HepG2 (cell line): ENCODE results near the gene APOC3. TPM values are rescaled to one million over a fixed set of nuclear protein-coding genes. Genes with fewer than 3 reads are reported as not detected.

Source experiments
- ESRRA ChIP-seq: sonication (generic); formaldehyde crosslinking; IDR thresholded peaks from 2 replicates; pipeline ENCODE4 v1.5.1; 2020; ENCODE audit warnings: mild to moderate bottlenecking, low read depth, missing genetic modification reagents
- FOXJ3 ChIP-seq: sonication (generic); formaldehyde crosslinking; IDR thresholded peaks from 2 replicates; pipeline ENCODE4 v1.4.0; 2020; ENCODE audit warnings: missing genetic modification reagents, mild to moderate bottlenecking, borderline replicate concordance
- HNRNPK ChIP-seq: fragments of 200-400 bp; formaldehyde crosslinking; IDR thresholded peaks from 2 replicates; pipeline ENCODE4 v1.6.1; 2018; ENCODE audit warnings: low read length, low read depth, moderate library complexity, mild to moderate bottlenecking; ENCODE audit not compliant: poor library complexity, severe bottlenecking
- MXI1 ChIP-seq: IDR thresholded peaks from 3 replicates; pipeline ENCODE4 v1.6.1; 2012; ENCODE audit warnings: low read depth, low read length, inconsistent platforms, borderline replicate concordance
- RFXANK ChIP-seq: IDR thresholded peaks from 2 replicates; pipeline ENCODE4 v1.6.1; 2016
- SNAI1 ChIP-seq: sonication (generic); formaldehyde crosslinking; IDR thresholded peaks from 2 replicates; pipeline ENCODE4 v1.5.0; 2020; ENCODE audit warnings: mild to moderate bottlenecking, missing genetic modification reagents, borderline replicate concordance
- TP53 ChIP-seq: sonication (generic); formaldehyde crosslinking; conservative IDR thresholded peaks from 2 replicates; pipeline ENCODE4 v1.4.0; 2020; ENCODE audit warnings: missing genetic modification reagents
- ZBTB1 ChIP-seq: sonication (generic); formaldehyde crosslinking; IDR thresholded peaks from 2 replicates; pipeline ENCODE4 v1.4.0; 2020; ENCODE audit warnings: missing genetic modification reagents, borderline replicate concordance
- polyA plus RNA-seq, 8 experiments: library from polyadenylated mRNA; depleted of rRNA in 3 of 8; stranded (reverse) in 7 of 8; unstranded in 1 of 8; fragments of >200 nt; fragmentation: Illumina TruSeq in 4 of 8; extraction: Trizol in 4 of 8; gene quantifications; 2 replicates each; pipeline versions ENCODE4 v1.2.1 to v1.2.3, GENCODE V29; 2011 to 2016; ENCODE audit warnings: low read depth in 4 of 8, missing spikeins in 1 of 8, mixed read lengths in 1 of 8; ENCODE audit not compliant: insufficient read depth in 1 of 8
- total RNA-seq, 5 experiments: library from RNA; depleted of rRNA; stranded (reverse); fragments of >200 nt; fragmentation: Illumina TruSeq; extraction: Trizol; gene quantifications; 2 replicates each; pipeline ENCODE4 v1.2.3, GENCODE V29; 2016; ENCODE audit warnings: low read depth in 1 of 5
- TF ChIP-seq, protein P1 (sequence below): IDR thresholded peaks from 2 replicates; pipeline ENCODE4 v1.6.1; 2016; ENCODE audit warnings: low read depth, missing genetic modification reagents, missing compliant biosample characterization
- TF ChIP-seq, protein P2 (sequence below): sonication (generic); formaldehyde crosslinking; IDR thresholded peaks from 2 replicates; pipeline ENCODE4 v1.4.0; 2020; ENCODE audit warnings: missing genetic modification reagents
- TF ChIP-seq, protein P3 (sequence below): sonication (generic); formaldehyde crosslinking; IDR thresholded peaks from 2 replicates; pipeline ENCODE4 v1.9.0; 2021; ENCODE audit warnings: missing genetic modification reagents, mild to moderate bottlenecking, borderline replicate concordance
- TF ChIP-seq, protein P4 (sequence below): sonication (generic); formaldehyde crosslinking; IDR thresholded peaks from 2 replicates; pipeline ENCODE4 v1.5.0; 2020; ENCODE audit warnings: mild to moderate bottlenecking, missing genetic modification reagents
- TF ChIP-seq, protein P5 (sequence below), 2 experiments: IDR thresholded peaks; 2 replicates each; pipeline ENCODE4 v1.6.1; 2011 to 2012; ENCODE audit warnings: low read length in 2 of 2, borderline replicate concordance in 1 of 2, low read depth in 1 of 2, mild to moderate bottlenecking in 1 of 2, moderate library complexity in 1 of 2

The APOC3 gene
- total and polyA plus RNA-seq, 2 of the 13 experiments (the other 11 are each of a cell fraction or from before 2014, with no cell fraction given), result 314 to 687 TPM

DNA sequence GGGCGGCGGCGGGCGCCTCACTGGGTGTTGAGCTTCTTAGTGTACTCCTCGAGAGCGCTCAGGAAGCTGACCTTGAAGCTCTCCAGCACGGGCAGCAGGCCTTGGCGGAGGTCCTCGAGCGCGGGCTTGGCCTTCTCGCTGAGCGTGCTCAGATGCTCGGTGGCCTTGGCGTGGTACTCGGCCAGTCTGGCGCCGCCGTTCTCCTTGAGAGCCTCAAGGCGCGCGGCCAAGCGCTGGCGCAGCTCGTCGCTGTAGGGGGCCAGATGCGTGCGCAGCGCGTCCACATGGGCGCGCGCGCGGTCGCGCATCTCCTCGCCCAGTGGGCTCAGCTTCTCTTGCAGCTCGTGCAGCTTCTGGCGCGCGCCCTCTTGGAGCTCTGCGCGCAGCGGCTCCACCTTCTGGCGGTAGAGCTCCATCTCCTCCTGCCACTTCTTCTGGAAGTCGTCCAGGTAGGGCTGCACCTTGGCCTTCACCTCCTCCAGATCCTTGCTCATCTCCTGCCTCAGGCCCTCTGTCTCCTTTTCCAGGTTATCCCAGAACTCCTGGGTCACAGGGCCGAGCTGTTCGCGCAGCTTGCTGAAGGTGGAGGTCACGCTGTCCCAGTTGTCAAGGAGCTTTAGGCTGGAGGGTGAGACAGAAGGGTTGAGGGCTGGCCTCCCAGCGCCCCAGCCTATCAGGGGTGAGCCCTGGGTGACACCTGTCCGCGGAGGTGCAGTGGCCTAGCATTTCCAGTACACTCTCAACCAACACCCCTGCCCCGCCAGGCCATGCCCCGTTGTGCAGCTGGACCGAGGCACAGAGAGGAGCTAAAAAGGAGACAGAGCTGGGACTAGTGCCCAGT lies 6.3 kb downstream of the APOC3 start (continued):
- TF ChIP-seq, protein P1, sequence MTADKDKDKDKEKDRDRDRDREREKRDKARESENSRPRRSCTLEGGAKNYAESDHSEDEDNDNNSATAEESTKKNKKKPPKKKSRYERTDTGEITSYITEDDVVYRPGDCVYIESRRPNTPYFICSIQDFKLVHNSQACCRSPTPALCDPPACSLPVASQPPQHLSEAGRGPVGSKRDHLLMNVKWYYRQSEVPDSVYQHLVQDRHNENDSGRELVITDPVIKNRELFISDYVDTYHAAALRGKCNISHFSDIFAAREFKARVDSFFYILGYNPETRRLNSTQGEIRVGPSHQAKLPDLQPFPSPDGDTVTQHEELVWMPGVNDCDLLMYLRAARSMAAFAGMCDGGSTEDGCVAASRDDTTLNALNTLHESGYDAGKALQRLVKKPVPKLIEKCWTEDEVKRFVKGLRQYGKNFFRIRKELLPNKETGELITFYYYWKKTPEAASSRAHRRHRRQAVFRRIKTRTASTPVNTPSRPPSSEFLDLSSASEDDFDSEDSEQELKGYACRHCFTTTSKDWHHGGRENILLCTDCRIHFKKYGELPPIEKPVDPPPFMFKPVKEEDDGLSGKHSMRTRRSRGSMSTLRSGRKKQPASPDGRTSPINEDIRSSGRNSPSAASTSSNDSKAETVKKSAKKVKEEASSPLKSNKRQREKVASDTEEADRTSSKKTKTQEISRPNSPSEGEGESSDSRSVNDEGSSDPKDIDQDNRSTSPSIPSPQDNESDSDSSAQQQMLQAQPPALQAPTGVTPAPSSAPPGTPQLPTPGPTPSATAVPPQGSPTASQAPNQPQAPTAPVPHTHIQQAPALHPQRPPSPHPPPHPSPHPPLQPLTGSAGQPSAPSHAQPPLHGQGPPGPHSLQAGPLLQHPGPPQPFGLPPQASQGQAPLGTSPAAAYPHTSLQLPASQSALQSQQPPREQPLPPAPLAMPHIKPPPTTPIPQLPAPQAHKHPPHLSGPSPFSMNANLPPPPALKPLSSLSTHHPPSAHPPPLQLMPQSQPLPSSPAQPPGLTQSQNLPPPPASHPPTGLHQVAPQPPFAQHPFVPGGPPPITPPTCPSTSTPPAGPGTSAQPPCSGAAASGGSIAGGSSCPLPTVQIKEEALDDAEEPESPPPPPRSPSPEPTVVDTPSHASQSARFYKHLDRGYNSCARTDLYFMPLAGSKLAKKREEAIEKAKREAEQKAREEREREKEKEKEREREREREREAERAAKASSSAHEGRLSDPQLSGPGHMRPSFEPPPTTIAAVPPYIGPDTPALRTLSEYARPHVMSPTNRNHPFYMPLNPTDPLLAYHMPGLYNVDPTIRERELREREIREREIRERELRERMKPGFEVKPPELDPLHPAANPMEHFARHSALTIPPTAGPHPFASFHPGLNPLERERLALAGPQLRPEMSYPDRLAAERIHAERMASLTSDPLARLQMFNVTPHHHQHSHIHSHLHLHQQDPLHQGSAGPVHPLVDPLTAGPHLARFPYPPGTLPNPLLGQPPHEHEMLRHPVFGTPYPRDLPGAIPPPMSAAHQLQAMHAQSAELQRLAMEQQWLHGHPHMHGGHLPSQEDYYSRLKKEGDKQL (CRISPR knock-in tag), result no peak
- TF ChIP-seq, protein P2, sequence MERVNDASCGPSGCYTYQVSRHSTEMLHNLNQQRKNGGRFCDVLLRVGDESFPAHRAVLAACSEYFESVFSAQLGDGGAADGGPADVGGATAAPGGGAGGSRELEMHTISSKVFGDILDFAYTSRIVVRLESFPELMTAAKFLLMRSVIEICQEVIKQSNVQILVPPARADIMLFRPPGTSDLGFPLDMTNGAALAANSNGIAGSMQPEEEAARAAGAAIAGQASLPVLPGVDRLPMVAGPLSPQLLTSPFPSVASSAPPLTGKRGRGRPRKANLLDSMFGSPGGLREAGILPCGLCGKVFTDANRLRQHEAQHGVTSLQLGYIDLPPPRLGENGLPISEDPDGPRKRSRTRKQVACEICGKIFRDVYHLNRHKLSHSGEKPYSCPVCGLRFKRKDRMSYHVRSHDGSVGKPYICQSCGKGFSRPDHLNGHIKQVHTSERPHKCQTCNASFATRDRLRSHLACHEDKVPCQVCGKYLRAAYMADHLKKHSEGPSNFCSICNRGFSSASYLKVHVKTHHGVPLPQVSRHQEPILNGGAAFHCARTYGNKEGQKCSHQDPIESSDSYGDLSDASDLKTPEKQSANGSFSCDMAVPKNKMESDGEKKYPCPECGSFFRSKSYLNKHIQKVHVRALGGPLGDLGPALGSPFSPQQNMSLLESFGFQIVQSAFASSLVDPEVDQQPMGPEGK, result no peak
- no peak for TF ChIP-seq FOXJ3 (CRISPR knock-in tag)
- TF ChIP-seq HNRNPK, result no peak
- TF ChIP-seq ESRRA (CRISPR knock-in tag), result peak; percentile 39; the same call in 1 of the 2 replicates
- peak; percentile 38; the same call in 1 of the 3 replicates for TF ChIP-seq MXI1
- no peak for TF ChIP-seq ZBTB1
- TF ChIP-seq RFXANK (CRISPR knock-in tag), result no peak
- TF ChIP-seq, protein P3, sequence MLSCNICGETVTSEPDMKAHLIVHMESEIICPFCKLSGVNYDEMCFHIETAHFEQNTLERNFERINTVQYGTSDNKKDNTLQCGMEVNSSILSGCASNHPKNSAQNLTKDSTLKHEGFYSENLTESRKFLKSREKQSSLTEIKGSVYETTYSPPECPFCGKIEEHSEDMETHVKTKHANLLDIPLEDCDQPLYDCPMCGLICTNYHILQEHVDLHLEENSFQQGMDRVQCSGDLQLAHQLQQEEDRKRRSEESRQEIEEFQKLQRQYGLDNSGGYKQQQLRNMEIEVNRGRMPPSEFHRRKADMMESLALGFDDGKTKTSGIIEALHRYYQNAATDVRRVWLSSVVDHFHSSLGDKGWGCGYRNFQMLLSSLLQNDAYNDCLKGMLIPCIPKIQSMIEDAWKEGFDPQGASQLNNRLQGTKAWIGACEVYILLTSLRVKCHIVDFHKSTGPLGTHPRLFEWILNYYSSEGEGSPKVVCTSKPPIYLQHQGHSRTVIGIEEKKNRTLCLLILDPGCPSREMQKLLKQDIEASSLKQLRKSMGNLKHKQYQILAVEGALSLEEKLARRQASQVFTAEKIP (CRISPR knock-in tag), result no peak
- no peak for TF ChIP-seq TP53 (CRISPR knock-in tag)
- no peak for TF ChIP-seq SNAI1
- TF ChIP-seq, protein P4, sequence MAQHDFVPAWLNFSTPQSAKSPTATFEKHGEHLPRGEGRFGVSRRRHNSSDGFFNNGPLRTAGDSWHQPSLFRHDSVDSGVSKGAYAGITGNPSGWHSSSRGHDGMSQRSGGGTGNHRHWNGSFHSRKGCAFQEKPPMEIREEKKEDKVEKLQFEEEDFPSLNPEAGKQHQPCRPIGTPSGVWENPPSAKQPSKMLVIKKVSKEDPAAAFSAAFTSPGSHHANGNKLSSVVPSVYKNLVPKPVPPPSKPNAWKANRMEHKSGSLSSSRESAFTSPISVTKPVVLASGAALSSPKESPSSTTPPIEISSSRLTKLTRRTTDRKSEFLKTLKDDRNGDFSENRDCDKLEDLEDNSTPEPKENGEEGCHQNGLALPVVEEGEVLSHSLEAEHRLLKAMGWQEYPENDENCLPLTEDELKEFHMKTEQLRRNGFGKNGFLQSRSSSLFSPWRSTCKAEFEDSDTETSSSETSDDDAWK (CRISPR knock-in tag), result no peak
- TF ChIP-seq, protein P5, sequence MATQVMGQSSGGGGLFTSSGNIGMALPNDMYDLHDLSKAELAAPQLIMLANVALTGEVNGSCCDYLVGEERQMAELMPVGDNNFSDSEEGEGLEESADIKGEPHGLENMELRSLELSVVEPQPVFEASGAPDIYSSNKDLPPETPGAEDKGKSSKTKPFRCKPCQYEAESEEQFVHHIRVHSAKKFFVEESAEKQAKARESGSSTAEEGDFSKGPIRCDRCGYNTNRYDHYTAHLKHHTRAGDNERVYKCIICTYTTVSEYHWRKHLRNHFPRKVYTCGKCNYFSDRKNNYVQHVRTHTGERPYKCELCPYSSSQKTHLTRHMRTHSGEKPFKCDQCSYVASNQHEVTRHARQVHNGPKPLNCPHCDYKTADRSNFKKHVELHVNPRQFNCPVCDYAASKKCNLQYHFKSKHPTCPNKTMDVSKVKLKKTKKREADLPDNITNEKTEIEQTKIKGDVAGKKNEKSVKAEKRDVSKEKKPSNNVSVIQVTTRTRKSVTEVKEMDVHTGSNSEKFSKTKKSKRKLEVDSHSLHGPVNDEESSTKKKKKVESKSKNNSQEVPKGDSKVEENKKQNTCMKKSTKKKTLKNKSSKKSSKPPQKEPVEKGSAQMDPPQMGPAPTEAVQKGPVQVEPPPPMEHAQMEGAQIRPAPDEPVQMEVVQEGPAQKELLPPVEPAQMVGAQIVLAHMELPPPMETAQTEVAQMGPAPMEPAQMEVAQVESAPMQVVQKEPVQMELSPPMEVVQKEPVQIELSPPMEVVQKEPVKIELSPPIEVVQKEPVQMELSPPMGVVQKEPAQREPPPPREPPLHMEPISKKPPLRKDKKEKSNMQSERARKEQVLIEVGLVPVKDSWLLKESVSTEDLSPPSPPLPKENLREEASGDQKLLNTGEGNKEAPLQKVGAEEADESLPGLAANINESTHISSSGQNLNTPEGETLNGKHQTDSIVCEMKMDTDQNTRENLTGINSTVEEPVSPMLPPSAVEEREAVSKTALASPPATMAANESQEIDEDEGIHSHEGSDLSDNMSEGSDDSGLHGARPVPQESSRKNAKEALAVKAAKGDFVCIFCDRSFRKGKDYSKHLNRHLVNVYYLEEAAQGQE (IDR thresholded peaks at IDR 0.05; ENCODE audit: borderline replicate concordance in 1 of 2, low read depth in 1 of 2, low read length in 2 of 2), result no peak
